ENCODE measurements around the gene TLL2.

GRCh38 chr10:96371356-96371755, 142.4 kb downstream of the TLL2 start:
- TF ChIP-seq CTCF (IDR thresholded peaks at IDR 0.05) (no peak), POLR2A (IDR thresholded peaks at IDR 0.05) (no peak), POLR2AphosphoS5 (IDR thresholded peaks at IDR 0.05) (no peak)

Measured in gastroesophageal sphincter (tissue), 3 donors.